ACC112 (cell line): ENCODE measurements around the gene ARHGEF7.

ENCODE experiments used
- H2AFZ ChIP-seq: fragments of 200-600 bp; sonication (generic); one replicate; pipeline ENCODE4 v1.6.0; 2017; ENCODE audit warnings: antibody characterized with exemption, low read length; ENCODE audit not compliant: unreplicated experiment
- H3K27ac ChIP-seq: fragments of 200-600 bp; sonication (generic); 2 replicates; pipeline ENCODE4 v1.5.1; 2014; ENCODE audit warnings: low read depth, mild to moderate bottlenecking, antibody characterized with exemption, low read length, moderate library complexity
- H3K27me3 ChIP-seq: fragments of 200-600 bp; sonication (generic); 2 replicates; pipeline ENCODE4 v1.6.1; 2014; ENCODE audit warnings: mild to moderate bottlenecking, antibody characterized with exemption, low read length, moderate library complexity, mixed read lengths; ENCODE audit not compliant: insufficient read depth
- H3K36me3 ChIP-seq: fragments of 200-600 bp; sonication (generic); 2 replicates; pipeline ENCODE4 v1.6.1; 2016; ENCODE audit warnings: mild to moderate bottlenecking, antibody characterized with exemption, low read length, moderate library complexity, mixed read lengths; ENCODE audit not compliant: insufficient read depth
- H3K4me1 ChIP-seq: fragments of 200-600 bp; sonication (generic); one replicate; pipeline ENCODE4 v1.6.1; 2016; ENCODE audit warnings: low read length, mixed read lengths; ENCODE audit not compliant: insufficient read depth, unreplicated experiment, control insufficient read depth
- H3K4me3 ChIP-seq: fragments of 200-600 bp; sonication (generic); 2 replicates; pipeline ENCODE4 v1.5.1; 2014; ENCODE audit warnings: mild to moderate bottlenecking, low read depth, low read length
- H3K79me2 ChIP-seq: fragments of 200-600 bp; sonication (generic); one replicate; pipeline ENCODE4 v1.6.0; 2016; ENCODE audit warnings: low read length; ENCODE audit not compliant: control insufficient read depth, unreplicated experiment, insufficient read depth

The ARHGEF7 gene

GRCh38 chr13:111286162-111286561, 171.1 kb downstream of the ARHGEF7 start:
- Histone ChIP-seq H3K4me3 (no peak overlapping the region), H3K79me2 (no peaks in the 10 kb centered on the region), H3K27ac (no peak overlapping the region), H2AFZ (no peak overlapping the region), H3K27me3 (no peaks in the 10 kb centered on the region), H3K36me3 (peaks cover 4% of the 10 kb centered on the region; the same call in 1 of the 2 replicates), H3K4me1 (peaks cover 12% of the 10 kb centered on the region)

DNA sequence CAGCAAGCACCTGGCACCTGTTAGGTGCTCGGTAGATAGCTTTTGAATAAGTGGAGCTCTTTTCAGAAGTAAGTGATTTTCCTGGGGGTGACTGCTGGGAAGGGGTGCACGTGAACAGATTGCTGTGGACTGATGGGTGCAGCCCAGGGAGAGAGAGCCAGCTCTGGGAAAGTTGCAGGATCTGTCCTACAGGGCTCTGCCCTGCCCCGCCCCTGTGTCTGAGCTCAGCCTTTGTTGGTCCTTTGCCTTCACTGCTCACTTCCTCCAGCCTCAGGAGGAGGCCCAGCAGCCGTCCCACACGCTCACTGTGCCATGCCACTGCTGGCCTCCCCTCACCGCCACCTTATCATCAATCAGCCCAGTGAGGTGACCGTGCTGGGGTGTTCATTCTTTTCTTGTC, 171.6 kb downstream of the ARHGEF7 start:
- H2AFZ ChIP-seq, result no peak overlapping the region
- no peak overlapping the region for H3K4me3 ChIP-seq
- no peaks in the 10 kb centered on the region for H3K79me2 ChIP-seq
- H3K4me1 ChIP-seq, result peaks cover 6% of the 10 kb centered on the region
- peaks cover 4% of the 10 kb centered on the region; the same call in 1 of the 2 replicates for H3K36me3 ChIP-seq
- no peak overlapping the region for H3K27ac ChIP-seq
- H3K27me3 ChIP-seq, result no peaks in the 10 kb centered on the region

DNA sequence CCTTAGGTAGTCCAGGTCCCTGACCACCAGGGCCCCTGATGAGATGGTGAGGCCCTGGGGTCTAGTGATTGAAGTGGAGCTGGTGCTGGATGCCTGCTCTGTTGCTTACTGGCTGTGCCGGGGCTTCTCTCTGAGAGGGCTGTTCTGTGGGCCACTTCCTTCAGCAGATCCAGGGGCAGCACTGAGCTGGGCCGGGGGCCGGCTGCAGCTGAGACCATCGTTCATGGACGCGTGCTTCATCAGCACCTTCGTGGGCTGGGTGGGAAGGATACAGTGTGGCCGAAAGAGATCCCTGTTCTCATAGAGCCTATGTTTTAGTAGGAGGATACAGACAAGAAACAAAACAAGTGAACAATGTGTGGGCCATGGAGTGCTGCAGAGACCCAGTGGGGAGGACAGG, 172.1 kb downstream of the ARHGEF7 start:
- Histone ChIP-seq H2AFZ (no peak overlapping the region), H3K4me3 (no peak overlapping the region), H3K4me1 (peaks cover 1% of the 10 kb centered on the region), H3K79me2 (no peaks in the 10 kb centered on the region), H3K27me3 (no peaks in the 10 kb centered on the region), H3K36me3 (peaks cover 4% of the 10 kb centered on the region; the same call in 1 of the 2 replicates), H3K27ac (no peak overlapping the region)

DNA sequence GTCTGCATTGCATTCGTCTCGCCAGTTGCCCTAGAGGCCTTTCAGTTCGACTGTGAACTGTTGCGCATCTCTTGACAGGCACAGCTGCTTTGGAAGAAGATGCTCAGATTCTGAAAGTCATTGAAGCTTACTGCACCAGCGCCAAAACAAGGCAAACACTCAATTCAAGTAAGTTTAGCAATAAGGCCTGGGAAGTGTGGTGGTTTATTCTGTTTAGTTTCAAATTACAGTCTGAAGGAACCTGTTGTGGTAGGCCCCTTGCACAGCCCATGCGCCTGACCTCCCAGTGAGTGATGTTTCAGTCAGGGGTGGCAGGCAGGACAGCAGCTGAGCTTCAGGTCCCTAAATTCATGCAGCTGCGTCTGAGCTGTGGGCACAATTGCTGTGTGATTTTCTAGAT, 173.2 kb downstream of the ARHGEF7 start:
- Histone ChIP-seq H3K27ac (no peak overlapping the region), H3K4me3 (no peak overlapping the region), H3K36me3 (peaks cover 4% of the 10 kb centered on the region; the same call in 1 of the 2 replicates), H3K79me2 (no peaks in the 10 kb centered on the region), H3K4me1 (no peaks in the 10 kb centered on the region), H3K27me3 (no peaks in the 10 kb centered on the region), H2AFZ (no peak overlapping the region)

- no peak overlapping the region for H3K4me3 ChIP-seq
- H3K27ac ChIP-seq, result no peak overlapping the region
- no peaks in the 10 kb centered on the region for H3K27me3 ChIP-seq
- H2AFZ ChIP-seq, result no peak overlapping the region
- H3K4me1 ChIP-seq, result no peaks in the 10 kb centered on the region
- H3K36me3 ChIP-seq, result peaks cover 4% of the 10 kb centered on the region; the same call in 1 of the 2 replicates
- H3K79me2 ChIP-seq, result no peaks in the 10 kb centered on the region
Observed at GRCh38 chr13:111289251-111289650, 174.1 kb downstream of the ARHGEF7 start.

GRCh38 chr13:111291908-111292307, 176.8 kb downstream of the ARHGEF7 start:
- Histone ChIP-seq H3K79me2 (no peaks in the 10 kb centered on the region), H3K36me3 (no peaks in the 10 kb centered on the region), H3K27me3 (no peaks in the 10 kb centered on the region), H2AFZ (no peak overlapping the region), H3K27ac (no peak overlapping the region), H3K4me1 (no peaks in the 10 kb centered on the region), H3K4me3 (no peak overlapping the region)

- Histone ChIP-seq H3K79me2 (no peaks in the 10 kb centered on the region), H2AFZ (no peak overlapping the region), H3K4me1 (no peaks in the 10 kb centered on the region), H3K36me3 (no peaks in the 10 kb centered on the region), H3K27me3 (no peaks in the 10 kb centered on the region), H3K4me3 (no peak overlapping the region), H3K27ac (no peak overlapping the region)
Observed at GRCh38 chr13:111292710-111293485, 177.8 kb downstream of the ARHGEF7 start.

DNA sequence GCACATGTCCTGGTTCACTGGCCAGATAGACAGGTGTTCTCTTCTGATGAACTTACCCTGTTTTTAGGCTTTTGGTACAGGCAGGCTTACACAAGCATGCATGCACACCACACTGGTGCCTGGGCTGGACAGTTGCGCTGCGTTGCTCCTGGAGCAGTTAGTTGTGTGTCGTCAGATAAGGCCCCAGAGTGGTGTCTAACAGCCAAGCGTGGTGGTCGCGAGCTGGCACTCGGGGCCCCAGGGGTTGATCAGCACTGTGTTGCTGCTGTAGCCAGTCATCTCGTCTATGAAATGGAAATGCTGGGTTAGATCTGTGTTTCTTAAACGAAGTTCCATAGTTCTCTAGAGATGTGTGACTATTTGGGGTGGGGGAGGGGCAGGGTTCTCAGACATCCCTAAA, 180.8 kb downstream of the ARHGEF7 start:
- no peak overlapping the region for H3K27ac ChIP-seq
- no peaks in the 10 kb centered on the region for H3K27me3 ChIP-seq
- H3K79me2 ChIP-seq, result no peaks in the 10 kb centered on the region
- H2AFZ ChIP-seq, result no peak overlapping the region
- H3K4me1 ChIP-seq, result no peaks in the 10 kb centered on the region
- no peaks in the 10 kb centered on the region for H3K36me3 ChIP-seq
- no peak overlapping the region for H3K4me3 ChIP-seq

- Histone ChIP-seq H3K4me3 (no peak overlapping the region), H3K27me3 (no peaks in the 10 kb centered on the region), H3K36me3 (no peaks in the 10 kb centered on the region), H3K79me2 (no peaks in the 10 kb centered on the region), H3K4me1 (no peaks in the 10 kb centered on the region), H3K27ac (no peak overlapping the region), H2AFZ (no peak overlapping the region)
Observed at GRCh38 chr13:111296417-111296816, 181.3 kb downstream of the ARHGEF7 start.

GRCh38 chr13:111298214-111298975, 183.3 kb downstream of the ARHGEF7 start:
- Histone ChIP-seq H3K4me1 (no peaks in the 10 kb centered on the region), H3K27me3 (no peaks in the 10 kb centered on the region), H3K79me2 (no peaks in the 10 kb centered on the region), H2AFZ (no peak overlapping the region), H3K27ac (no peak overlapping the region), H3K4me3 (no peak overlapping the region), H3K36me3 (peaks cover 9% of the 10 kb centered on the region; the same call in 1 of the 2 replicates)
